ENCODE results near the gene KANSL1. TPM values are rescaled to one million over a fixed set of nuclear protein-coding genes. Genes with fewer than 3 reads are reported as not detected.

The KANSL1 gene
- total RNA-seq, 1 experiment from 2014 or later, result 41.7 TPM

DNA sequence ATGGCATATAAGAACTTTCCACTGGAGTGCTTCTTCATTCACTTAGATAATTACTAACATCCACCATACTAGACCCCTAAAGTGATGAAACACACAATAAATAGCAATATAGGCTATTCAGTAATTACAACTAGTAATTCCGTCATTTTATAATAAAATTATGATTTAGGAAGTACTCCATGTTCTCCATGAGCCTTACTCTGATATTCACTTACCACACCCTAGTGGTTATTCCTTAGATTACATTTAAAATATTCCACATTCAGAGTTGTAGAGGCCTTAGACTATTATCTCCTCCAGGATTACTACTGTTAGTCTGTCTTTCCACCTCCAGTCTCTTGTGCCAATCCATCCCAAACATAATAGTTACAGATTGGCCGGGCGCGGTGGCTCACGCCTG, 131.8 kb downstream of the KANSL1 start:
- no peak for DNase-seq (ENCODE audit: low spot score)
- in situ Hi-C loops (cut with HindIII; ENCODE audit: low sequenced_read_pairs), result no loop called here

DNA sequence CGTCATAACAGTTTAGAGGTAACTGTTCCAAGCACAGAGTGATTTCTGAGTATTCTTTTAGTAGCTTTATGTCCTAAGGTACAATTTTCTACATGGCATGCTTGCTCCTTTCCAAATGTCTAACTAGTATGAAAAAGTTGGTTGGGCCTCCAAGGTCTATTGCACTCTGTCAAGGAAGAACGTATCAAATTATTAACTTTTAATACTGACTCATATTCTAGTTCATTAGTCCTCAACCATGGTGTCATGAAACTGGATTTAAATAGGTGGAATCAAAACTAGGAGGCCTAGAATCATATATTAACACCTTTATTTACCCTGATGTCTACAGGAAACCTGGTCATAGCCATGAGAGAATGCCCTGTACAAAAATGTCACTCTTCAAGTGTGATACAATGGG, 132.8 kb downstream of the KANSL1 start:
- in situ Hi-C loops (cut with HindIII; ENCODE audit: low sequenced_read_pairs), result no loop called here
- no peak for DNase-seq (ENCODE audit: low spot score)

DNA sequence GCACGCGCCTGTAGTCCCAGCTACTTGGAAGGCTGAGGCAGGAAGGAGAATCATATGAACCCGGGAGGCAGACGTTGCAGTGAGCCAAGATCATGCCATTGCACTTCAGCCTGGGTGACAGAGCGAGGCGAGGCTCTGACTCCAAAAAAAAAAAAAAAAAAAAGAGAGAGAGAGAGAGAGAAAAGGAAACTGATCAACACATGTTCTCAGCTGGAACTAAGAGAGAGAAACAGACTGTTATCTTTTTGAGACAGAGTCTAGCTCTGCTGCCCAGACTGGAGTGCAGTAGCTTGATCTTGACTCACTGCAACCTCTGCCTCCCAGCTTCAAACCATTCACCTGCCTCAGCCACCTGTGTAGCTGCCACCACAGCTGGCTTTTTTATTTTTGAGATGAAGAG, 133.7 kb downstream of the KANSL1 start:
- in situ Hi-C loops (cut with HindIII; ENCODE audit: low sequenced_read_pairs), result no loop called here
- no peak for DNase-seq (ENCODE audit: low spot score)

DNA sequence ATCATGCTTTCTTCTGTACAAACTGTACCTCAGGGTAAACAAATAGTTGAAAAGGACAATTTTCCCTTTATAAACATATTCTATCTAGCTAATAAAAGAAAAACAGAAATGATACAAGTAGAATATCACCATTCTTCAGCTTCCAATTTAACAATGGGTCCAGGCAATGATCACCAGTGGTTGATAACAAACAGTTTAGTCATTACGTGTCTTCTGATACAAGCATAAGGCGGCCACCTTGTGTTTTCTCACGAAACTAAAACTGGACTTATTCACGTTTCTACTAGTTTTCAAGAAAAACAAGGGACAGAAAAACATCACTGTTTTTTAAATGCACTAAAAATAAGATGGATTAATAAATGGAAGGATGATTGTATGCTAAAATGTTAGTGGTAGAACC, 135.9 kb downstream of the KANSL1 start:
- in situ Hi-C loops (cut with HindIII; ENCODE audit: low sequenced_read_pairs), result no loop called here
- no peak for DNase-seq (ENCODE audit: low spot score)

DNA sequence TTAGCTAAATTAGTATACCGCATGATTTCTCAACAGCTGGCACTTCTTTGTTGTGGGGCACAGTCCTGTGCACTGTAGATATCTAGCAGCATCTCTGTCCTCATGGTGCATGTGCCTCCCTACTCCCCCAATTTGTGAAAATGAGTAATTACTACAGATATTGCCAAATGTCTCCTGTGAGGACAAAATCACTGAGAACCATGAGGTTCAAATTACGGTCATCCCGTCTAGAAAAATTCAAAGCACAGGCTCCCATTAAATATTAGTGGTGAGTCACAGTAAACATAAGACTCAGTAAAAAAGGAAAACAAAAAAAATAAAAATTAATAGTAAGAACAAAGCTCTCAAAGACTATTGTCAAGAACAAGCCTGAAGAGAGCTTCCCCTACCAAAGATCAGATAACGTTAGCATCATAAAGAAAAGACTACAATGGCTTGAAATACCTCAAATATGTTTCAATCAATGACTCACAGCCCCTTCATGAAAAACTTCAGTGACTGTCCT, 136.4 kb downstream of the KANSL1 start:
- in situ Hi-C loops (cut with HindIII; ENCODE audit: low sequenced_read_pairs), result no loop called here
- DNase-seq (ENCODE audit: low spot score), result no peak

DNA sequence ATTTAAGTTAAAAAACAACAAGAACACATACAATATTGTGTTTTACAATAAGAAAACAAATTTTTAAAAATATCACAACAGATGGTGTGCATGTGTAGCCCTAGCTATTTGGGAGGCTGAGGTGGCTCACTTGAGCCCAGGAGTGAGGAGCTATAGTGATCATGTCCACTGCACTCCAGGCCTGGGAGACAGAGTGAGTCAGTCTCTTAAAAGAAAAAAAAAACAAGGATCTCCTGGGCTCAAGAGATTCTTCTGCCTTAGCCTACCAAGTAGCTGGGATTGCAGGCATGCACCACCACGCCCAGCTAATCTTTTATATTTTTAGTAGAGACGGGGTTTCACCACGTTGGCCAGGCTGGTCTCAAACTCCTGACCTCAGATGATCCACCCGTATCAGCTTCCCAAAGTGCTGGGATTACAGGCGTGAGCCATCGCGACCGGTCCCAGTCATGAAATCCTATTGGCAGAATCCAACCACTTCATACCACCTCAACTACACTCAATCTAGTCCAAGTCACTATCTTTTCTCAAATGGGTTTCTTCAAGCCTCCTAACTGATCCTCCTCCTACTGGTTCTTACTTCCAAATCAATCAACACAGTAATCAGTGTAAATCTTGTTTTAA, 139.2 kb downstream of the KANSL1 start:
- no peak for DNase-seq (ENCODE audit: low spot score)
- in situ Hi-C loops (cut with HindIII; ENCODE audit: low sequenced_read_pairs), result no loop called here

DNA sequence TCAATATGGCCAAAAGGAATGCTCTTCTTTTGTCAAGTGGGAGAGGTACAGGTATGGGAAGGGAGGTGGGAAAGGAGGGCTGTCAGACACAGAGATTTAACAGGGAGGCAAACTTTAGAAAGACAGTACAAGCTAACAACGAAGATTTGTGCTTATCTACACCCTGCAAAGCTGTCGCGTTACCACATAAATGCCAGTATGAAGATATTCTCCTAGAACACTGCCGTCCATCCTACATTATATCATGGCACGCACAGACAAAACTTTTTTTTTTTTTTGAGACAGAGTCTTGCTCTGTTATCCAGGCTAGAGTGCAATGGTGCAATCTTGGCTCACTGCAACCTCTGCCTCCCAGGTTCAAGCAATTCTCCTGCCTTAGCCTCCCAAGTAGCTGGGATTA, 143.6 kb downstream of the KANSL1 start:
- in situ Hi-C loops (cut with HindIII; ENCODE audit: low sequenced_read_pairs), result no loop called here
- no peak for DNase-seq (ENCODE audit: low spot score)

DNA sequence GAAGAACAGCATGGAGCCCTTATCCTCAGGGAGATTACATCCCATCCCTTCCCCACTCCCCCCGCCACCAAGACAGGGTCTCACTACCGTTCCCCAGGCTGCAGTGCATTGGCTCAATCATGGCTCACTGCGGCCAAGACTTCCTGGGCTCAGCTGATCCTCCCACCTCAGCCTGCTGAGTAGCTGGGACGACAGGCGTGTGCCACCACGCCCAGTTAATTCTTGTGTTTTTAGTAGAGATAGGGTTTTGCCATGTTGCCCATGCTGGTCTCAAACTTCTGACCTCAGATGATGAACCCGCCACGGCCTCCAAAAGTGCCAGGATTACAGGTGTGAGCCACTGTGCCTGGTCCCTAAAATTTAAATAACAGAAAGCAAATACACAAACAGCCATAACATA, 145.4 kb downstream of the KANSL1 start:
- no peak for DNase-seq (ENCODE audit: low spot score)
- in situ Hi-C loops (cut with HindIII; ENCODE audit: low sequenced_read_pairs), result no loop called here

DNA sequence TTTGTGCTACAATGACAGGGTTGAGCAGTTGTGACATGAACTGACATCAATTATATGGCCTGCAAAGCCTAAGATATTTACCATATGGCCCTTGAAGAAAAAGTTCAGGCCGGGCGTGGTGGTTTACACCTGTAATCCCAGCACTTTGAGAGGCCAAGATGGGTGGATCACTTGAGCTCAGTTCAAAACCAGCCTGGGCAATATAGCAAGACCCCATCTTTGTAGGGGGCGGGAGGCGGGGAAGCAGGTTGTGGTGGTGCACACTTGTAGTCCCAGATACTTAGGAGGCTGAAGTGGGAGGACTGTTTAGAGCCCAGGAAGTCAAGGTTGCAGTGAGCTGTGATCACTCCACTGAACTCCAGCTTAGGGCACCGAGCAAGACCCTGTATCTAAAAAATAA, 145.8 kb downstream of the KANSL1 start:
- no peak for DNase-seq (ENCODE audit: low spot score)
- in situ Hi-C loops (cut with HindIII; ENCODE audit: low sequenced_read_pairs), result no loop called here

DNA sequence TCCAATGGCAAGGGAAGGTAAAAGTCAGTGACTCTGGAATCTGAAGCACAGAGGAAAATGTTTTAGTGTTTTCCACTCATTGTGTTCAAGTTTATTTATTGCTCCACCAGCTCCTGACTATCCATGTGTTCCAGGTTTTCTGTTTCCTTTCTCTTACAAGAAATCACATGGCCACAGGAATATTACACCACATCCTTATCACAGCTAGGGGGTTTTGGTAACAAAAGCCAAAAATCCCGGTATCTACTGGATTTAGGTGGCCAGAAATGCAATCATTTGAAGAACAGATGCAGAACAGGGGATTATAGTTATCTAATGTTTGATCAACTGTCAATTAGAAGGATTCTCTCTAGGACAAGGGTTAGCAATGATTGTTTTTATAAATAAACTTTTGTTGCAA, 146.3 kb downstream of the KANSL1 start:
- no peak for DNase-seq (ENCODE audit: low spot score)
- in situ Hi-C loops (cut with HindIII; ENCODE audit: low sequenced_read_pairs), result no loop called here

DNA sequence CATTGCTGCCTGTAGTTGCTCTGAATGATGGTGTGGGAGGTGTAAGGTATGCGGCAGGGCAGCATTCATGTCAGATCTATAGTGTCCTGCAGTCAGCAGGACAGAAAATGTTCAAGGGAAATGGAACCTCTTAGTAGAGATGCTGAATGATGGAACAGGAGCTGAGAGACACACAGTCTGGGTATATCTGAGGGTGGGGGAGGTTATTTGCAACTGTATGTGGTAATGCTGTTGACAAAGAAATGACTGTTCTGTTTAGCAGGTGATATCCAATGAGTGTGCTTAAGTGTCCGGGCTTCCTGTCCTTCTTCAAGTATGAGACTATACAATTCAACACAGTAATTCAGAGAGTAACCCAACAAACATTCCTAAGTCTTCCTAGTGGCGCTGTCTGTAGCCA, 147.6 kb downstream of the KANSL1 start:
- DNase-seq (ENCODE audit: low spot score), result no peak
- in situ Hi-C loops (cut with HindIII; ENCODE audit: low sequenced_read_pairs), result no loop called here

DNA sequence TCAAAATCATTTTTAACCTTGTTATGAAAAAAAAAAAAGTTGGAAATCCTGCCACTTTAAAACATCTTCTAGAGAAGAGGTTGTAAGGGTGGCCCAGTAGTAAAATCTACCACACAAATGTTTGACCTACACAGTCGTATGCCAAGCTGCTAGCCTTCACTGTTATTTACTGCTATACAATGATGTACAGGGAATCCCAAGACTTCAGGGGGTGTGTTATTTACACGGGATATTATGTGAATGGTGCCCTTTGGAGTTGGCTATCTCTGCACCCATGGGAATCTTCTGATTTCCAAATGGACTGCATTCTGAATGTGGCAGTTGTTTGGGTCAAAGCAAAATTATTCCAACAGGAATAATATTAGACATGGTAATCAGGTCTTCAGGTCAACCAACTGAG, 148.2 kb downstream of the KANSL1 start:
- in situ Hi-C loops (cut with HindIII; ENCODE audit: low sequenced_read_pairs), result no loop called here
- no peak for DNase-seq (ENCODE audit: low spot score)

DNA sequence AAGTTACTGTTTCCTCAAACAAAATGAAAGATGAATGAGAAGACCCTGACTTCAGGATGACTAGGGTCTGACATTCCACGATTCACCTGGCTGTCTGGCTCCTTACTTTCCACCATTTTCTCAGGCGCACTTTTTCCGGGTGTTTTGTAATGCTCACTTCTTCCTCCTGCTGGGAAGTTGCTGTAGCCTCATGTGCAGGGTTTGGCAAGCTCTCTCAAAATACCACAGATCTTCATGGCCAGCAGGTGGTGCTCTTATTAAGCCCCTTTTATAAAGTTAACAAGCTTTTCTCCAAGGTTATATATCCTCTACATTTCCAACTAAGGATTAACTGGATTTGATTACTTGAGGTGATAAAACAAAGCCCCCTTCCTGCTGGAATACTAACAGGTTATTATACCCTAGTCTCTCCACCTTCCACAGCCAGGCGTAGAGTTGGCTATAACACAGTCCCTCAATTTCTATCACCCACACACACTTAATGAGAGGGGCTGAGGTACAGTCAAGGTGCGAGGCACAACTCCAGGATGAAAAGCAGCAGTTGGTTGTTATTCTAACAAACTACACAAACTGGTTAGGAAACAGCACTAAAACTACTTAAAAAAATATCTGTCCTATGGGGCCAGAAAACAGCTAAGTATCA, 148.8 kb downstream of the KANSL1 start:
- in situ Hi-C loops (cut with HindIII; ENCODE audit: low sequenced_read_pairs), result no loop called here
- DNase-seq (ENCODE audit: low spot score), result peak; percentile 89

DNA sequence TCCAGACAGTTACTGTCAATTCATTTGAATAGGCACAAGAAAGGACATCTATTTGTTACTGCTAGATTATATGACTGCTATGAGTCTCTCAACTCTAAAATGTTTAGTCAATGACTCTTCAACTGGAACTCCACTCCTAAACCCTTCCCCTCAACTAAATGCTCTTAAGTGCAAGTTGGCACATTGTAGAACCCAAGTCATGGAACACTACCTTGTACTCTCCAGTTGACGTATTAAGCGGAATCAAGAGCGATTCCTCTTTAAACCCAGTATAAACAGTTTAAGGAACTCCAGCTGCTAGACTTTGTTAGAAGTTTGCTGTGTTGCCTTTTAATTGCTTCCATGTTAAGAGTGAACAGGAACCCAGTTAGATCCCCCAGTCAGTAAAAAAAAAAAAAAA, 149.6 kb downstream of the KANSL1 start:
- in situ Hi-C loops (cut with HindIII; ENCODE audit: low sequenced_read_pairs), result no loop called here
- no peak for DNase-seq (ENCODE audit: low spot score)

DNA sequence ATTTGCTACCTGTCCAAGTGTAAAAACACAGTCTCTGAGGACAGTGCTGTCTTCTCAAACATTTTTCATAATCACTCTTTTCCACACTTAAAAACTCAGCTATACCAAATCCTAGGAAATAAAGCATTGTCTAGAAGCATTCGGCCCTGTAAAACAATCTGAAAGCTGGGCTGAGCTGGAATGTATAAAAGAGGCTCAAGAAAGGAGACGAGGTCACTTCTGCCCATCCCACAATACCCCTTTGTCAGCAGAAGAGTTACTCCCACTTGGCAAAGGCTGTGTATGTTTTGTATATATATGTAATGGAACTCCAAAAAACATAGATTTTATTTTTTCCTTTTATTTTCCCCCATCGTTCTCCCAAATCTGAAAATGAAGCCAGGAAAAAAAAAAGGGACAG, 150.3 kb downstream of the KANSL1 start:
- DNase-seq (ENCODE audit: low spot score), result no peak
- in situ Hi-C loops (cut with HindIII; ENCODE audit: low sequenced_read_pairs), result no loop called here

DNA sequence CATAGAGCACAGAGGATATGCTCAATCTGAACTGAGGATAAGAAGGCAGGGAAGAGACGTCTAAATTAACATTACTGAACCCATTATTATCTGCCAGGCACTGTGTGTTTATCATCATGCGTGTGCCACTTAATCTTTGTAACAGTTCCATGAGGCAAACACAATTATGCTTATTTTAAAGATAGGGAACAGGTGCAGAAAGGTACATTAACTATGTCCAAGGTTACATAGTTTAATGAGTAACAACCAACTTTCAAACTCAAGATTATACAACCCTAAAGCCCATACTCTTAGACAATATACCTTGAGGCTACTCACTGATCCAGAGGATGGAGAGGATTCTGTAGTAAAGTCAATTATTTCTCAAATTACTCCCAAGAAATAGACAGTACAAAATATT, 151.0 kb downstream of the KANSL1 start:
- DNase-seq (ENCODE audit: low spot score), result no peak
- in situ Hi-C loops (cut with HindIII; ENCODE audit: low sequenced_read_pairs), result no loop called here

DNA sequence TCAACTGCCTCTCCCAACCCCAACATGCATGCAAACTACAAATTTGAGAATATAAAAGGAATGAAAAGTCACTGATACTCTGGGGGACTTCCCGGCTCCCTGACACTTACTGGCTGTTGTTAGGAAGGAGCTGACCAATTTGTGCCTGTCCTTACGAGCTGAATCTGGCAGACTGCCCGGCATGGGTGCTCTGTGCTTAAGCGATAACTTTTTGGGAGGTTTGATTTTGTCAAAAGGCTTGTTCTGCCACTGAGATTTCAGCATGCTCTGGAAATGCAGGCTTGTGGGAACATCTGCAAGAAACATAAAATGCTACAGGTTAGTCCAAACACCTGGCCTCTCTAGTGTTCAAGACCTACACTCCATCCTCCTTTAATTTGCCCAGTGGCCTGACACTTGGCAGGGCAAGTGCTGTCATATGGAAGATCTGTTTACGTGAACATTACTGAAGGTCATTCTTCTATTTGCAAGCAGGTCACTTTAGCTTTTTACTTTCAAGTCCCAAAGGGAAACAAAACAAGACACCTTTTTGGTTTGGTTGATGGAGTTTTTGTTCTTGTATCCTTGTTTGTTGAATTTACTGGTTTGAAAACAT, 153.5 kb downstream of the KANSL1 start:
- DNase-seq (ENCODE audit: low spot score), result peak; percentile 63
- in situ Hi-C loops (cut with HindIII; ENCODE audit: low sequenced_read_pairs), result no loop called here

DNA sequence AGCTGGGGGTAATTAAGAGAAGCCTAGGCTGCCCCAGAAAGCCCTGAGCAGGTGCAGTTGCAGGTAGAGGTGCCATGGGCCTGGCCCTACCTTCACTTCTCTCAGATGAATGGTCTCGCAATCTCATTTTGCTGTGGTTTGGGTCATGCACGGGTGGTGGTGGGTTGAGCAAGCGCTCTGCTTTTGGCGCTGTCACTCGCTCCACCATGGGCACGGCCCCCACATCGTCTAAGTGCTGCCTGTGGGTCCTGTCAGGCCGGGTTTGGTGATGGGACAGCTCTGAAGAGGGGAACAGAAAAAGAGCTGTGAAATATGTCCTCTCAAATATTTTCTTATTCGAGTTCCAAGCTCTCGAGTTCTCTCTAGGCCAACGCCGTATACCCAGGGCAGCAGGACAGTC, 154.3 kb downstream of the KANSL1 start:
- DNase-seq (ENCODE audit: low spot score), result no peak
- in situ Hi-C loops (cut with HindIII; ENCODE audit: low sequenced_read_pairs), result no loop called here

DNA sequence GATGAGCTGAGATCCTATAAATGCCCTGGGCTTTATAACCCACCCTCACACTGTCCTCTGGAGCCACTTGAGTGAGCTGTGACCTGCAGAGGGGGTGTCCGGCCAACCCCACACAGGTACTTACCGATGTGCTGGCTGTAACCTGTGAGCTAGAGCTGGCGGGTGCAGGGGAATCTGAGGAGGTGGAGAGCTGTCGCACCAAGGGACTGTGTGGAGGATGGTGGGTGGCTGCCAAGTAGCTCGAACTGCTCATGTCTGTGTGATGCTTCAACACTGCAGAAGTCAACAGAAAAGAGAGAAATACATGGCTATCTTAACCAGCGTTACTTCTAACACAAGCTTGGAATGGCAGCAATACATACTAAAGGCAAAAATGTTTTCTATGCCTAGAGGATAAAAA, 154.8 kb downstream of the KANSL1 start:
- peak; percentile 61 for DNase-seq (ENCODE audit: low spot score)

DNA sequence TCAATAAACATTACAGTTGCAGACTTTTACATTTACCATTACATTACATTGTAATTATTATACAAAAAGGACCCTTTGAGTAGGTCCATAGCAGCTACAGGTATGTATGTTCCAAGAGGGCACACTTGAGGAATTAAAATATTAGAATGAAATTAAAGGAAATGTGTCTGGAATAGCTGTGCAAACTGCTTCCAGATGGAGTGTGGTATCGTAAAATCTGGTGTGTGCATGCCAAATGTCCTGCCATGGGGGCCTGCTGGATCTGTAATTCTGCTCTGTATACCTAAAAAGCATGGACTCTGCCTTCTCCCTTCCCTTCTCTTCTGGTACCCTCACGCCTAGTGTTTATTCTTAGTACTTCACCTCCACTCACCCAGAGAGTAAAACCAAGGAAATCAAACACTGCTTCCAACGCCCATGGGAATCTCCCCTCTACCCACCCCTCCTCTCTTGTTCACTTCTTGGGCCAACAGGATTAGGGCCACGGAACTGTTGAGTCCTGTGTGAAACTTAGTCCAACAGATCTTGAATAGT, 155.4 kb downstream of the KANSL1 start:
- in situ Hi-C loops (cut with HindIII; ENCODE audit: low sequenced_read_pairs), result no loop called here
- no peak for DNase-seq (ENCODE audit: low spot score)

More for the DNA sequence above, 154.8 kb downstream of the KANSL1 start:
- in situ Hi-C loops (cut with HindIII; ENCODE audit: low sequenced_read_pairs), result no loop called here

DNA sequence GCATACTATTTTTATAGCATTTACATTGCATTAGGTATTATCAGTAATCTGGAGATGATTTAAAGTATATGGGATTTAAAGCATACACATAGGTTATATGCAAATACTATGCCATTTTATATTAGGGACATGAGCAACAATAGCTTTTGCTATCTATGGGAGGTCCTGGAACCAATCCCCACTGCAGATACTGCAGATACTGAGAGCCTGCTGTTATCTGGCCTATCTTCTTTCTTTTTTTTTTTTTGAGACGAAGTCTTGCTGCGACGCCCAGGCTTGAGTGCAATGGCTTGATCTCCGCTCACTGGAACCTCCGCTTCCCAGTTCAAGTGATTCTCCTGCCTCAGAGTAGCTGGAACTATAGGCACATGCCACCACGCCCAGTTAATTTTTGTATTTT, 156.7 kb downstream of the KANSL1 start:
- in situ Hi-C loops (cut with HindIII; ENCODE audit: low sequenced_read_pairs), result no loop called here
- DNase-seq (ENCODE audit: low spot score), result peak; percentile 82

Data from G401 (cell line).